ENCODE measurements around the gene RPN2. TPM values are rescaled to one million over a fixed set of nuclear protein-coding genes. Genes with fewer than 3 reads are reported as not detected.
A peak's percentile ranks its signal among the peaks of the same experiment; 100 is the strongest.

The RPN2 gene
- total and polyA plus RNA-seq, 11 donors = 36.3 to 206 (median 105) TPM

DNA sequence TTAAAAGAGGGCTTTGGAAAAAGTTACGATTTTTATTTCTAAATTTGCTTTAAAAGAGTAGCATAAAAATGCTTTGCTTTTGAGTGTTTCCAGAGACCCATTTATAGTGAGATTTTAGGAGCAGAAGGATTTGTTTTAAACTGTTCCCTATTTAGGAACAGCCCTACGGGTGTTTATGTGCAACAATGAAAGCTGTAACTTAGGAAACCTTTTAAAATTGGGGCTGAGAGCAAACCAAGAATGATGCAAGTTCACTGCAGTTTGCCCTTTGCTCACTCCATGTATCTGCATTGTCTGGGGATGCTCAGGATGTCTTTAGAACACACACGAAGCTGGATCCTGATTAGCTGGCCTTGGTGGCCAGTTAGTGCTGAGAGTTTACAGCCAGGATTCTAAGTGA lies 41.6 kb downstream of the RPN2 start:
- Histone ChIP-seq H3K36me3 (peaks cover 7 to 96% (median 77%) of the 10 kb centered on the region in 9 donors), H3K27me3 (no peaks in the 10 kb centered on the region), H3K9me3 (no peaks in the 10 kb centered on the region), H3K4me1 (peaks cover 0 to 21% (median 1%) of the 10 kb centered on the region in 12 donors), H3K27ac (peak overlapping the region in 1 of 12 donors; percentile 30), H3K4me3 (no peak overlapping the region)
- TF ChIP-seq POLR2A (IDR thresholded peaks at IDR 0.05) = no peak
- TF ChIP-seq, protein P1, sequence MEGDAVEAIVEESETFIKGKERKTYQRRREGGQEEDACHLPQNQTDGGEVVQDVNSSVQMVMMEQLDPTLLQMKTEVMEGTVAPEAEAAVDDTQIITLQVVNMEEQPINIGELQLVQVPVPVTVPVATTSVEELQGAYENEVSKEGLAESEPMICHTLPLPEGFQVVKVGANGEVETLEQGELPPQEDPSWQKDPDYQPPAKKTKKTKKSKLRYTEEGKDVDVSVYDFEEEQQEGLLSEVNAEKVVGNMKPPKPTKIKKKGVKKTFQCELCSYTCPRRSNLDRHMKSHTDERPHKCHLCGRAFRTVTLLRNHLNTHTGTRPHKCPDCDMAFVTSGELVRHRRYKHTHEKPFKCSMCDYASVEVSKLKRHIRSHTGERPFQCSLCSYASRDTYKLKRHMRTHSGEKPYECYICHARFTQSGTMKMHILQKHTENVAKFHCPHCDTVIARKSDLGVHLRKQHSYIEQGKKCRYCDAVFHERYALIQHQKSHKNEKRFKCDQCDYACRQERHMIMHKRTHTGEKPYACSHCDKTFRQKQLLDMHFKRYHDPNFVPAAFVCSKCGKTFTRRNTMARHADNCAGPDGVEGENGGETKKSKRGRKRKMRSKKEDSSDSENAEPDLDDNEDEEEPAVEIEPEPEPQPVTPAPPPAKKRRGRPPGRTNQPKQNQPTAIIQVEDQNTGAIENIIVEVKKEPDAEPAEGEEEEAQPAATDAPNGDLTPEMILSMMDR (IDR thresholded peaks at IDR 0.05) = no peak
- intact Hi-C loops (cut with DNase I) = no loop called here
- ATAC-seq (no peak), DNase-seq (no peak)
- 68 to 80% (median 72%) methylated on average over 3 of the region's 3 CpGs for WGBS, 4 donors

- H3K27ac ChIP-seq = no peak overlapping the region
- H3K9me3 ChIP-seq = no peaks in the 10 kb centered on the region
- no peak overlapping the region for H3K4me3 ChIP-seq
- DNase-seq (no peak), ATAC-seq (no peak)
- H3K4me1 ChIP-seq = peaks cover 0 to 31% (median 9%) of the 10 kb centered on the region in 12 donors
- no peaks in the 10 kb centered on the region for H3K27me3 ChIP-seq
- WGBS, 4 donors = 88 to 97% (median 94%) methylated on average over 4 of the region's 4 CpGs
- H3K36me3 ChIP-seq = peaks cover 7 to 96% (median 77%) of the 10 kb centered on the region in 9 donors
- no peak for TF ChIP-seq POLR2A (IDR thresholded peaks at IDR 0.05)
- TF ChIP-seq, protein P1 (IDR thresholded peaks at IDR 0.05) = no peak
- intact Hi-C loops (cut with DNase I) = no loop called here
Measured at GRCh38 chr20:37222086-37222485, 43.0 kb downstream of the RPN2 start.

GRCh38 chr20:37223053-37223452 lies 43.9 kb downstream of the RPN2 start:
- intact Hi-C loops (cut with DNase I) = no loop called here
- TF ChIP-seq, protein P1 (IDR thresholded peaks at IDR 0.05) = no peak
- no peak for TF ChIP-seq POLR2A (IDR thresholded peaks at IDR 0.05)
- peaks cover 7 to 96% (median 75%) of the 10 kb centered on the region in 9 donors for H3K36me3 ChIP-seq

DNA sequence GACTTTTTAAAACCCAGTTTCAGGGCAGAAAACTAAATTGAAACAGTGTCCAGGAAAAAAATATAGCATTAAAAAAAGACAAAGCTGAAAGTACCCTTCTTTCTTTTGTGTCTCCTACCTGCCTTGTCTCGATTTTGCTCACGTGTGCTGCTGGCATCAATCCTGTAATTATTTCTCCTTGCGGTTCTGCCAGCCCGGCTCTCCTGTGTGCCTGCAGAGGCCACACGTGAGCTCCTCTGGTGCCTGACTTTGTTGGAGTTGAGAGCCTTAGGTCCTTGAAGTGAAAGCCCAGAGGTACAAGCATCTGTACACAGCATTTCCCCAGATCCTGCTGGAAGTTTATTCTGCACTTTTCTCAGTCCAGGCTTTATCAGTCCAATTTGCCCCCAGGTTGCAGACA lies 46.0 kb downstream of the RPN2 start:
- ATAC-seq = no peak
- peaks cover 0 to 52% (median 24%) of the 10 kb centered on the region in 12 donors for H3K4me1 ChIP-seq
- no peaks in the 10 kb centered on the region for H3K9me3 ChIP-seq
- intact Hi-C loops (cut with DNase I) = no loop called here
- DNase-seq = no peak
- TF ChIP-seq, protein P1 (IDR thresholded peaks at IDR 0.05) = no peak
- TF ChIP-seq POLR2A (IDR thresholded peaks at IDR 0.05) = no peak
- 70 to 84% (median 79%) methylated on average over 5 of the region's 5 CpGs for WGBS, 4 donors
- no peak overlapping the region for H3K4me3 ChIP-seq
- H3K36me3 ChIP-seq = peaks cover 7 to 97% (median 78%) of the 10 kb centered on the region in 9 donors
- H3K27me3 ChIP-seq = no peaks in the 10 kb centered on the region
- H3K27ac ChIP-seq = no peak overlapping the region

More at GRCh38 chr20:37223053-37223452, 43.9 kb downstream of the RPN2 start:
- H3K27me3 ChIP-seq = no peaks in the 10 kb centered on the region
- DNase-seq (no peak), ATAC-seq (peak in 3 of 4 donors; percentile 65 to 79 (median 67))
- peak overlapping the region in 2 of 12 donors; percentile 33 to 35 for H3K27ac ChIP-seq
- no peak overlapping the region for H3K4me3 ChIP-seq
- H3K9me3 ChIP-seq = no peaks in the 10 kb centered on the region
- peaks cover 0 to 40% (median 16%) of the 10 kb centered on the region in 12 donors for H3K4me1 ChIP-seq

Data from heart left ventricle (tissue), 16 donors.